DOHH2 (cell line): ENCODE data around the gene SEMA5A.

Experiments used
- EZH2phosphoT487 ChIP-seq: fragments of 200-600 bp; sonication (generic); IDR thresholded peaks from 2 replicates; pipeline ENCODE4 v1.6.1; 2017; ENCODE audit warnings: borderline replicate concordance, mild to moderate bottlenecking, antibody characterized with exemption, low read length, moderate library complexity, mixed read lengths
- TF ChIP-seq, protein P1 (sequence below): fragments of 200-600 bp; sonication (generic); IDR thresholded peaks from one replicate; pipeline ENCODE4 v1.5.1; 2014; ENCODE audit warnings: antibody characterized with exemption, mild to moderate bottlenecking, low read depth, low read length; ENCODE audit not compliant: poor library complexity, severe bottlenecking

DNA sequence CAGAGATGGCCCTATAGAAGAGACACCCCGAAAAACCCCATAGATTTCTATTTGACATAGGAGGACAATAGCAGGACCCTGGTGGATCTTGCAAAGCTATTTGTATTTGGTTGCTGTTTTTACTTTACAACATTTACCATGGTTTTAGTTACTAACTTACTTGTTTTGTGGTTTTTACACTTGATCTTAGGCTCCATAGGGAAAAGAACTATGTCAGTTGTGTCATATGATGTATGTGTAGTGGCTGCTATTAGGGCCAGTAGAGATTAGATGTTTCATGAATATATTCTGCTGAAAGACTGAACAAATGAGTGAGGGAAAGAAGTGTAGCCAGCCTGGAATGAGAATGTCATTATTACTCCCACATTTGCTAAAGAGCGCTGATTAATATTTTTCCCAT lies 388.1 kb downstream of the SEMA5A start:
- TF ChIP-seq, protein P1, sequence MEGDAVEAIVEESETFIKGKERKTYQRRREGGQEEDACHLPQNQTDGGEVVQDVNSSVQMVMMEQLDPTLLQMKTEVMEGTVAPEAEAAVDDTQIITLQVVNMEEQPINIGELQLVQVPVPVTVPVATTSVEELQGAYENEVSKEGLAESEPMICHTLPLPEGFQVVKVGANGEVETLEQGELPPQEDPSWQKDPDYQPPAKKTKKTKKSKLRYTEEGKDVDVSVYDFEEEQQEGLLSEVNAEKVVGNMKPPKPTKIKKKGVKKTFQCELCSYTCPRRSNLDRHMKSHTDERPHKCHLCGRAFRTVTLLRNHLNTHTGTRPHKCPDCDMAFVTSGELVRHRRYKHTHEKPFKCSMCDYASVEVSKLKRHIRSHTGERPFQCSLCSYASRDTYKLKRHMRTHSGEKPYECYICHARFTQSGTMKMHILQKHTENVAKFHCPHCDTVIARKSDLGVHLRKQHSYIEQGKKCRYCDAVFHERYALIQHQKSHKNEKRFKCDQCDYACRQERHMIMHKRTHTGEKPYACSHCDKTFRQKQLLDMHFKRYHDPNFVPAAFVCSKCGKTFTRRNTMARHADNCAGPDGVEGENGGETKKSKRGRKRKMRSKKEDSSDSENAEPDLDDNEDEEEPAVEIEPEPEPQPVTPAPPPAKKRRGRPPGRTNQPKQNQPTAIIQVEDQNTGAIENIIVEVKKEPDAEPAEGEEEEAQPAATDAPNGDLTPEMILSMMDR, result no peak
- no peak for TF ChIP-seq EZH2phosphoT487
